EL (cell line): Measurements from ENCODE around the gene RSPH1.

ENCODE experiments used
- DNase-seq: peaks from one replicate; pipeline ENCODE4 v3.0.0-alpha.2; 2016

The RSPH1 gene

DNA sequence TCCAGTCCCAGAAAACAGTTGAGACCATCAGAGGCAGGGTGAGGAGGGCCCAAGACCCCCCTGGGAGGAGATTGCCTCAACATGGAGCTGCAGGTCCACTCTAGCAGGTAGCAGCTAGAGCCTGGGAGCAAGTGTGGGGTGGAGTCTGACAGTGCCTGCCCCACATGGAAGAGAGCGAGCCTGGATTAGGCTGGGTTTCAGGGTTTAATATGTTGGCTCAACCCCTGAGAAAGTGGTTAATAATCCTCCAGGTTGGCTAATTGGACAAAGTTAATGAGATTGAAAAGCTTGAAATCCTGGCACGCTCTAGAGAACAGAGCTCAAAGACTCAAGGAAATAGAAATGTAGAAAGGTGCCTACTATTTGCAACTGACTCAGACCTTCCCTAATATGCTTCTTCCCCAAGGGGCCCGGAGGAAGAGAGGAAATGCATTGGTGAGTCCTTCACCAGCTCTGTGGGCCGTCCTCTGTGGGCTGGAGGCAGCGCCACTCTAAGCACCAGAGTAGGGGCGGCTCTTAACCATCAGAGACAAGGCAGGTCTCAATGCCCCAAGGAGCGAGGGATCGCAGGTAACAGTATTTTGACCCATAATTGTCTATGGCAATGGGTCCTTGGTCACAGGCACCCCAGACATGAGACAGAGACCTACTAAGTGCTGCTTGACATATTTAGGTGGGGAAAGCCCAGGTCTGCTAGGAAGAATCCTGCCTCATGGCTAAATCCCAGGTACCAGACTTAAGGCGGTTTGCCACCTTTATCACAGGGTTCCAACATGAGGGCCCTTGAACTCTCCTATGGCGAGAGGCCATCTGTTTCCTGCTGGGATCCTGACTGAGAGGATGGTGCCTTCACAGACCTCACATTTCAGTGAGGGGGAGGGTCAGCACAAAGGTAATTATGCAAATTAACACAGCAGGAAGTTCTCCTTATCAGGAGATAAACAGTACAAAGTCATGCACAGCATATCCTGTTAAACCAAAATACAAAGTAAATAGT is 33.8 kb downstream of the RSPH1 start:
- no peak for DNase-seq

GRCh38 chr21:42461185-42461520 is 34.9 kb downstream of the RSPH1 start:
- DNase-seq = no peak

DNA sequence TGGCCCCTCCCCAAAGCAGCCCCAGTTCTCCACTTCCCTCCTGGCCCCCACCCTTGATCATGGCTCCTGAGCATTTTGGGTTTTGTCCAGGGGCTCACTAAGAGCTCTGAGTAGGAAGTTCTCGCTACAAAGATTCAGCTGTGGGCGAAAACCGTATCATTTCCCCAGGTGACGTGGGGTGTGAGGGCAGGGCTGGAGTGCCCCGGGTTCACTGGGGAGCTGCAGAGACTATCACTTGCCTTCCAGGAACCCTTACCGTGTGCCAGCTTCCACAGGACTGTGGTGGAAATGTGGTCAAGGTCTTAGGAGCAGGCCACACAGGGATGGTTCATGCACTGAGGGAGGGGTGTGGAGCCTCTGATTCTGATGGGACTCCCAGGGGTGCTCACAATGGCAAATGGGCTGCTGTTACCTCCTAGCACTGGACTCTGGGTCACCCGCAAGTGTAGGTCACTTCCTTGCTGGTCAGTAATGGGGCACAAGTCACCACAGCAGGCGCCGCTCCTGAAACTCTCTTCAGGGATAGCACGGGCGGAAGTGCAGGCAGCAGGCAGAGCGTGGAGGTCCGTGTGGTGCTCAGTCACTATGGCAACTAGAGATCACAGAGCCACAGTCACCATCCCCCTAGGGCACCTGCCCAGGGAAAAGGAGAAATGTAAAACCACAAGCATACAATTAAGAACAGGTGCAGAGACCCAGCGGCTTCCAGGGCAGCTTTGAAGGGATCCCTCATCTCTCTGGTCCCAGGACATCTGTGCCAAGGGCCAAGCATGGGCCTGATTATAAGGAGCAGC is 35.4 kb downstream of the RSPH1 start:
- no peak for DNase-seq

DNA sequence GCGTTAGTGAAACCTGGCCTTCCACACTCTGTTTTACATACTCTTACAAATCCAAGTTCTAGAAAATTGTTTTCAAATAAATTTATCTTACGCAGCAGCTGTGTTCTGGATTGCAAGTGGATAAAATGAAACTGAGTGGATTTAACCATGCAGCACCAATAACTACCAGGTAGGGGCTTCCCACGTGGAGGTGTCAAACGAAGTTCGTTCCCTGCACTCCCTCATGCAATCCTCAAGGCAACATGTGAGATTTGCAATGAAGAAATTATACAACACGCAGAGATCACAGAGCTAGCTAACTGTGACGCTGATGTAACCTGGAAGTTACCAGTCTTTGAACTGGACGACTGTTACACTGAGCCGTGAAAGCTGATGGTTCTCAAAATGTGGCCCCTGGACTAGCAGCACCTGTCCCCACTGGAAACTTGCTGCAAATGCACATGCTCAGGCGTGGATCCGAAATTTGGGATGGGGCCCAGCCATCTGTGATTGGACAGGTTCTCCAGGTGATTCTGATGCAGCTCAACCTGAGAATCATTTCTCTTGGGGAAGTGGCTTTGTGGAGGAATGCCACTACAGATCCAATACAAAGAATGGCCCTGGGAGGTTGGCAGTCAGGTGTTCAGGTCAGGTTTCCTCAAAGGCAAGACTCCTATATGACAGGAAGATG is 36.3 kb downstream of the RSPH1 start:
- no peak for DNase-seq

GRCh38 chr21:42459082-42459460 is 37.0 kb downstream of the RSPH1 start:
- no peak for DNase-seq

DNA sequence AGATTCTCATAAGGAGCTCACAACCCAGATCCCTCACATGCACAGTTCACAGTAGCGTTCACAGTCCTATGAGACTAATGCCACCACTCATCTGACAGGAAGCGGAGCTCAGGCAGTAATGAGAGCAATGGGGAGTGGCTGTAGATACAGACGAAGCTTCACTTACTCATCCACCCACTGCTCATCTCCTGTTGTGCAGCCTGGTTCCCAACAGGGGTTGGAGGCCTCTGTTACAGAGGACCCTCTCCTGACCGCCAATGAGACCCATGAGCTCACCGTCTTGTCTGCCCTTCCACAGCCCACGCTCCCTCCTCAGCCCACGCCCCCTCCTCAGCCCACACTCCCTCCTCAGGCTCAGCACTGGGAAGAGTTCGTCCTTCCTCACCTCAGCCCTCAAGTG is 39.6 kb downstream of the RSPH1 start:
- DNase-seq = no peak

DNA sequence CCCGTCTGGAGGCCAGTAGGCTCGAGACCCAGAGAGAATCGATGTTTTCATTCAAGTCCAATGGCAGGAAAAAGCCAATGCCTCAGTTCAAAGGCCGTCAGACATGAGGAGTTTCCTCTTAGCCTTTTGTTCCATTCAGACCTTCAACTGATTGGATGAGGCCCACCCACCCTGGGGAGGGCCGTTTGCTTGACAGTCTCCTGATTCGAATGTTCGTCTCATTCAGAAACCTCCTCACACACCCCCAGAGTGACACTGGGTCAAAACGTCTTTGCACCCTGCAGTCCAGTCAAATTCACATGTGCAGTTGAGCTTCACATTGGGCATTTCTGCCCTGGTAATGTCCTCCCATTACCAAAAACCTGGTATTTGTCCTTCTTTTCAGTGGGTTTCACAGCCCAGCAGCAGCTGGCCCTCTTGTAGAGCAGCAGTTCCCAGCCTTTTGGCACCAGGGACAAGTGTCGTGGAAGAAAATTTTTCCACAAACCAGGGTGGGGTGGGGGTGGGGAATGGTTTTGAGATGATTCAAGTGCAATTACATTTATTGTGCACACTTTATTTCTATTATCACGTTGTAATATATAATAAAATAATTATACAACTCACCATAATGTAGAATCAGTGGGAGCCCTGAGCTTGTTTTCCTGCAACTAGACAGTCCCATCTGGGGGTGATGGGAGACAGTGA is 40.1 kb downstream of the RSPH1 start:
- no peak for DNase-seq

GRCh38 chr21:42455196-42455595 is 40.8 kb downstream of the RSPH1 start:
- no peak for DNase-seq

- DNase-seq = no peak
These were observed 41.2 kb downstream of the RSPH1 start for GRCh38 chr21:42454786-42455185.

DNA sequence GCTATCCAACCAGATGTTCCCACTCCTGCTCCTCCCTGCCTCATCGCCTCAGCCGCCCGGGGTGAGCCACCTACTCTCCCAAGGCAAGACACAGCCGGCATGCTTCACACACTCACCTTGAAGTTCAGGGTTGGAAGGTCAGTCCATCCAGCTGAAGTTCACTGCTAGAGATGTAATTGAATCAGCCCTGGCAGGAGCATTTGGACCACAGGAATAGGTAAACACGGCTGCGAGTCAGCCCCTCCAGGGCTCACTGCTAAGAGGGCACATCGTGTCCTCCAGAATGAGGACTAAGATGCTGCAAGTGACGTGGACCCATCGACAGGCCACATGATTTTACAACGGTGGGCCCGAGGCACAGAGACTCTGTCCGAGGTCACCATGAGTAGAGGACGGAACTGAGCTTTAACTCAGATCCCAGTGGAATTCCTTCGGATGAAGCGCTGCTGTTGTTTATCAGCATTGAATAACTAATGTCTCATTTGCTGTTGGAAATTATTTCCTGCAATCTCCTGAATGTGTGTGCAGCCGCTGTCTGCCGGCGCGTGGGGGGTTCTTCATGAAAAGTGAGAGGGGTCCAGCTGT is 41.9 kb downstream of the RSPH1 start:
- DNase-seq = no peak

GRCh38 chr21:42453224-42453985 is 42.6 kb downstream of the RSPH1 start:
- no peak for DNase-seq

DNA sequence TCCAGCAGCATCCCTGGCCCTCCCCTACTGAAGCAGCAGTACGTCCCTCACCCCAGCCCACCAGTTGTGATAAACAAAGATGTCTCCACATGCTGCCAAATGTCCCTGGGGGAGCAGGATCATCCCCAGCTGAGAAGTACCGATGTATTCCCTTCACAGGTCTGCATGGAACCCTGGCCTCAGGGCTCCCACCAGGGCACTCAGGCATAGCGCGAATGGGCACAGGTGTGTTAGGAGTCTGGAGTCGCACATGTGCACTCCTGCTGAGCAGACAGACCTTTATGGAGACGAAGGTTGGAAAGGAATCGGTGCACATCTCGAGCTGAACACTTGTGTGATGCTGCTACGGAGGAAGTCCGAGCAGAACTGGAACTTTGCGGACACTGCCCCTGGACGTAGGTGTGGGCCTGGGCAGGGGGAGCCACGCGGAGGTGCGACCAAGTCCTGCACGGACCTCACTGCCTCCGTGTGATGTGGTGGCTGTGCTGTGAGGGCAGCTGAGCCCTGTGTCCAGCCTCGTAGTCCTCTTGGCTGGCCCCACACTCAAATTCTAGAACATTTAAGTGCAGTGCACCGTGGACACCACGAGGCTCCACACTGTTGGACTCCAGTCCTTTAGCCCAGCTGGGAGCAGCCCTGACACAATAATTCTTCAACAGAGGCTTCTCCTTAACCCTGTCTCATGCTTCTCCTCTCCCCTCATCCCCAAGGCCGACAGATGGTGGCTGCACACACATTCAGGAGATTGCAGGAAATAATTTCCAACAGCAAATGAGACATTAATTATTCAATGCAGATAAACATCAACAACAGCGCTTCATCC is 43.4 kb downstream of the RSPH1 start:
- no peak for DNase-seq

DNA sequence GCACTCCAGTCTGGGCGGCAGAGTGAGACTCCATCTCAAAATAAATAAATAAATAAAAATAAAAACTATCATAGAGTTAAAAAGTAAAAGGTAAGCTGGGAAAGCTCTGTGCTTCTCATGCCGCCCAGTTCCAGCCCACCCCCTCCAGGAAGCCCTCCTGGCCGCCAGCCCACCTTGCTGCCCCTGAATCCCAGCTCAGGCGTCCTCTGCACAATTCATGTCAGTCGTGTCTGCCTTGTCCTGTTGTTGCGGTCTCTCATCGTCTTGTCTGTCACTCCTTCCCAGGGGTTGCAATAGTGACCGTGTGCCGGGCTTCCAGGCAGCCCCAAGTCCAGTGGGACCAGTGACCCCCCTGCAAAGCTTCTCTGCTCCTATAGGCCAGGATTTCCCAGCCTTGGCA is 44.1 kb downstream of the RSPH1 start:
- DNase-seq = no peak

DNA sequence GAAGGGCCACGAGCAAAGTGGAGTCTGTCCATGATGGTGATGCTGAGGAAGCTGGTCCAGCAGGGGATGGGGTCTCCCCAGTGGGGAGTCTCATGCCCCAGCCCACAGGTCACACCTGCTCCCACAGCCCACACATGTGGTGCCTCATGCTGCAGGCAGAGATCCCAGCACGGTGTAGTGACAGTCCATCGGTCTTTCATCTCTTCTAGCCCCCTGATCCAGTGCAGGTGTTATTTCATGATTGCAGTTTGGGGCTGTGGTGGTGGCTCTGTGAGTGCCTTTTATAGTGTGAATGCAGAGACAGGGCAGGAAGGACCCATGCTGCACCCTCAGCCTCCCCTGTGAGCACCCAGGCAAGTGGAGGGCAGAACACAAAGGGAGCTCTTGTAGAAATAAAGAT is 47.3 kb downstream of the RSPH1 start:
- no peak for DNase-seq

- no peak for DNase-seq
These were observed 48.3 kb downstream of the RSPH1 start for GRCh38 chr21:42447732-42448131.

DNA sequence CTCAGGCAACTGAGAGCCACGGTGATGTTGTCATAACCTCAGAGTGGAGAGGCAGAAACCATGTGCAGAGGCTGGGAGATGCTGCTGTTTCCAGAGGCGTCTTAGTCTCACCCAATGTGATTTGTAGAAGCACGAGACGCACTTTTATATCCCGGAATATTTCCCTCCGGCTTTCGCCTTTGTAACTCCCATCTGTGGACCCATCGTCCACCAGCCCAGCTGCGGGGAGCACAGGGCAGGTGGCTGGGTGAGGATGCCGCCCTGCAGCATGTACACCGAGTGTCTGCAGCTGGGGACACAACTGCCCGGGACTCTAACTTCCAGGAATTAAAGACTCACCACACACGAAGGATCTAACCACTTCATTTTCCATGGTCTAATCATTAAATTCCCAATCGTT is 48.8 kb downstream of the RSPH1 start:
- DNase-seq = no peak

DNA sequence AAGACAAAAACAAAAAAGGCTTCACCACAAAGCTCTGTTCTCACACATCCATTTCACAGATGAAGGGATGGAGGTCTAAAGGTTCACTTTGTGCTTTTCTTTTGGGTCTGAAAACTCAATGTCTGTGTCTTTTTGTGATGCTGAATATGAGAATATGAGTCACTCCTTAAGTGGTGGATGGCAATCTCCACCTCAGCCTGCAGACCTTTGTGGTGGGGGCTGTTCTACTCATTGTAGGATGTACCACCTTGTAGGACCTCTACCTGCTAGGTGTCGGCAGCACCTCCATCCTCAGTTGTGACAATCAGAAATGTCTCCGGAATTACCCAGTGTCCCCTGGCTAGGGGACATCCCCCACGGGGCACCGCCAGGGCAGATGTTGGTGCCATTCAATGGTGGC is 49.5 kb downstream of the RSPH1 start:
- DNase-seq = no peak

DNA sequence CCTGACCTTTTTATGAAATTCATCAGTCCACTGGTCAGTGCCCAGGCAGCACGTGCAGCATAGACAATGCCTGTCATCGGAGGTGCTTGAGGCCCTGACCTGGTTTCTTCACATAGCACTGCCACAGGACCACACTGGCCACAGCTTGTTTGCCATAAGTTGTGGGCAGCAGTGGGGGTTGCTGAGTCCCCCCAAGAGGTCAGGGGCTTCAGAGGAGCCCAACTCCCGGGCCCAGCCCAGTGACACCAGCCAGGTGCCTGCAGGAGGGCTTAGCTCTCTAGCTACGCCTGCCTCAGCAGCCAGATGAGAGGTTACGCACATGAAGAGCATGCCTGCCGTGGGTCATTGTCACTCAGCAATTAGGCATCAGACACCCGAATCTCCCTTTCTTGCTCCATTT is 50.7 kb downstream of the RSPH1 start:
- DNase-seq = no peak

GRCh38 chr21:42444745-42445059 is 51.3 kb downstream of the RSPH1 start:
- DNase-seq = no peak

- DNase-seq = no peak
These were observed 51.9 kb downstream of the RSPH1 start for GRCh38 chr21:42443876-42444744.
